A549 (cell line): ENCODE data around the gene STK17A.

Experiments used
- ELK1 ChIP-seq: fragments of 150-350 bp; IDR thresholded peaks from 2 replicates; pipeline ENCODE4 v1.6.1; 2014; ENCODE audit warnings: low read depth, mild to moderate bottlenecking, low read length
- JUNB ChIP-seq: fragments of >200 bp; sonication (Bioruptor Twin); formaldehyde crosslinking; IDR thresholded peaks from 2 replicates; pipeline ENCODE4 v1.6.1; 2016
- MAFK ChIP-seq: fragments of 450-650 bp; IDR thresholded peaks from 2 replicates; pipeline ENCODE4 v1.6.1; 2014; ENCODE audit not compliant: partially characterized antibody
- MYC ChIP-seq: IDR thresholded peaks from 2 replicates; pipeline ENCODE4 v1.6.1; 2012; ENCODE audit warnings: mild to moderate bottlenecking, inconsistent platforms, low read length, improper control_type of control experiment, borderline replicate concordance
- POLR2A ChIP-seq: IDR thresholded peaks from 2 replicates; pipeline ENCODE4 v1.6.1; 2012; ENCODE audit warnings: mild to moderate bottlenecking, low read length
- TF ChIP-seq, protein P1 (sequence below): fragments of >200 bp; sonication (Bioruptor Twin); formaldehyde crosslinking; IDR thresholded peaks from 3 replicates; pipeline ENCODE4 v1.5.1; 2016

DNA sequence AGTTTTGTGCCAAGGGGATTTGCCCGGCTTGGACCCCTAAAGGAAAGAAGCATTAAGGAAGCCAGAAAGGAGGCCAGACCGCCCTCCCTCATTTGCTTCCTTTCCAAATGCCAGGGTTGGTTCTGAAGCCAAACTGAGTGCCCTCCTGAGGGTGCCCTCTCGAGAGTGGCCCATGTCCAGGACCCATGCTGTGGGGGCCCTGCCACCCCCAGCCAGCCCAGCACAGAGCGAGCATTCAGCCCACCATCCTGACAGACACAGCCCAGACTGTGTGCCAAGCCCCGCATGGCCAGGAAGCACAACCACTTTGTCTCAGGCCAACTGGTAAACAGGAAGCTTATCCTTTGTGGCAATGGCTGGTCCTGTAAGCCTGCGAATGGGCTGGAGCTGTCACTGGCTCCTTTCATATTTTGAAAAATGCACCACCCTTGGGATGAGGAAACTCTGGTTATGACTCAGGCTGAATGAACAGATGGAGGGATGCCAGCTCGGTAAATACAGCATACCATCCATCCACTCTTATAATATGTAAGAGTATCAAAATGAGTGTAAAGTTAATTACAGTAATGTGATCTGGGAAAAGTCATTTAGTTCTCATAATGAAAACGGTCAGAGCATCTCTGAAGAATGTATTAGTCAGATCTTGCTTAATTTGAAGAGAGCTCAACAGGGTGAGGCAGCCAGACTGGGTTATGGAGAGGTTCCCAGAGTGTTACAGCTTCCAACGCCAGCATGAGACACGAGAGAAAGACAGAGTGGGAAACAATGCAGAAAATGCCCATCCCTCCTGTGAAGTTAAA, 65.0 kb downstream of the STK17A start:
- TF ChIP-seq ELK1 (no peak), JUNB (peak; percentile 82), MAFK (no peak), POLR2A (no peak), MYC (no peak)
- TF ChIP-seq, protein P1, sequence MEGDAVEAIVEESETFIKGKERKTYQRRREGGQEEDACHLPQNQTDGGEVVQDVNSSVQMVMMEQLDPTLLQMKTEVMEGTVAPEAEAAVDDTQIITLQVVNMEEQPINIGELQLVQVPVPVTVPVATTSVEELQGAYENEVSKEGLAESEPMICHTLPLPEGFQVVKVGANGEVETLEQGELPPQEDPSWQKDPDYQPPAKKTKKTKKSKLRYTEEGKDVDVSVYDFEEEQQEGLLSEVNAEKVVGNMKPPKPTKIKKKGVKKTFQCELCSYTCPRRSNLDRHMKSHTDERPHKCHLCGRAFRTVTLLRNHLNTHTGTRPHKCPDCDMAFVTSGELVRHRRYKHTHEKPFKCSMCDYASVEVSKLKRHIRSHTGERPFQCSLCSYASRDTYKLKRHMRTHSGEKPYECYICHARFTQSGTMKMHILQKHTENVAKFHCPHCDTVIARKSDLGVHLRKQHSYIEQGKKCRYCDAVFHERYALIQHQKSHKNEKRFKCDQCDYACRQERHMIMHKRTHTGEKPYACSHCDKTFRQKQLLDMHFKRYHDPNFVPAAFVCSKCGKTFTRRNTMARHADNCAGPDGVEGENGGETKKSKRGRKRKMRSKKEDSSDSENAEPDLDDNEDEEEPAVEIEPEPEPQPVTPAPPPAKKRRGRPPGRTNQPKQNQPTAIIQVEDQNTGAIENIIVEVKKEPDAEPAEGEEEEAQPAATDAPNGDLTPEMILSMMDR = no peak
